Skeletal muscle tissue (tissue), 4 donors: Measurements from ENCODE around the gene MUC2. TPM values are rescaled to one million over a fixed set of nuclear protein-coding genes. Genes with fewer than 3 reads are reported as not detected.

Experiments used
- H3K27ac ChIP-seq: one replicate; pipeline ENCODE4 v1.7.0; 2013; ENCODE audit warnings: mild to moderate bottlenecking, low read depth, low read length, inconsistent platforms
- H3K27me3 ChIP-seq, 3 donors: one replicate each; pipeline ENCODE4 v1.7.0; 2013; ENCODE audit warnings: low read length in 3 of 3; ENCODE audit not compliant: control insufficient read depth in 3 of 3, insufficient read depth in 3 of 3
- H3K36me3 ChIP-seq, 3 donors: one replicate each; pipeline ENCODE4 v1.7.0; 2013; ENCODE audit warnings: low read length in 3 of 3; ENCODE audit not compliant: control insufficient read depth in 3 of 3, insufficient read depth in 3 of 3
- H3K4me1 ChIP-seq, 3 donors: one replicate each; pipeline ENCODE4 v1.7.0; 2013; ENCODE audit warnings: low read length in 3 of 3, mild to moderate bottlenecking in 3 of 3; ENCODE audit not compliant: control insufficient read depth in 3 of 3, insufficient read depth in 3 of 3
- H3K4me3 ChIP-seq, 3 donors: one replicate each; pipeline ENCODE4 v1.7.0; 2013; ENCODE audit warnings: low read length in 3 of 3
- H3K9ac ChIP-seq, 3 donors: one replicate each; pipeline ENCODE4 v1.7.0; 2013; ENCODE audit warnings: low read length in 3 of 3, mild to moderate bottlenecking in 3 of 3, moderate library complexity in 2 of 3, low read depth in 1 of 3
- H3K9me3 ChIP-seq, 3 donors: one replicate each; pipeline ENCODE4 v1.7.0; 2013; ENCODE audit warnings: low read length in 3 of 3; ENCODE audit not compliant: control insufficient read depth in 3 of 3
- total RNA-seq: library from RNA; depleted of rRNA; stranded (reverse); fragments of >200 nt; gene quantifications from one replicate; pipeline ENCODE4 v1.2.3, GENCODE V29; 2014
- donor health status: Osteomylitis.

The MUC2 gene
- total RNA-seq, 1 donor from 2014 or later = not detected

DNA sequence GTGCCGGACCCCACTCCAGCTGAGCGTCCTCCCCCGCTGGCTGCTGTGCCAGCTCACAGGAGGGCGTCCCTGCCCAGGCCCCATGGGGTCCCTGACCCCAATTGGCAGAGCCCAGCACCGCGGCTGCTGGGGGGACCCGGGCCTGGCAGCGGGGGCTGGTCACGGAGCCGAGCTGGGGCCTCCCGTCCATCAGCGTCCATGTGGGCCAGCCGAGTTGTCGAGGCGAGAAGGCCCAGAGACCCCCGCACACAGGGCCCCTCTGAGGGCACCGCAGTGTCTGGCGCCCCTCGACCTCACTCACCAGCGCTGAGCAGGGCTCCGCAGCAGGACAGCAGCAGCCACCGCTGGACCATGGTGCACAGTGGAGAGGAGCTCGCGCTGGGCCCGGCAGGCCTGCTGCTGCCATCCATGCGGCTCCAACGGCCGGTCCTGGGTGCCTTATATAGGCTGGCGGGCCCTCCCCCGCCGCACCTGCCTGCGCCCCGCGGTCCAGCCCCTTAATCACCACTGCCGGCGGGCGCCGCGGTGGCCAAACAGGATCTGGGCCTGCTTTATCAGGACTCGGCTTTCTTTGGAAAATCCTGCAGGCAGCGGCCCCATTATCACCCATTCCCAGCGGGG lies 38.3 kb upstream of the MUC2 start, which contains the start of gene MUC6:
Gene MUC6, minus strand, starts transcription at position 416 of the 621 bp plus-strand sequence. Its CDS starts 63 bp downstream, at position 353.
- peaks cover 0 to 17% (median 11%) of the 10 kb centered on the region in 3 donors for H3K4me1 ChIP-seq
- peaks cover 0 to 2% (median 0%) of the 10 kb centered on the region in 3 donors for H3K9me3 ChIP-seq
- H3K36me3 ChIP-seq = no peaks in the 10 kb centered on the region
- H3K4me3 ChIP-seq = no peak within 1 kb of the TSS
- H3K27me3 ChIP-seq = peaks cover 25 to 26% (median 26%) of the 10 kb centered on the region in 3 donors
- H3K9ac ChIP-seq = no peak within 1 kb of the TSS
- no peak within 1 kb of the TSS for H3K27ac ChIP-seq

DNA sequence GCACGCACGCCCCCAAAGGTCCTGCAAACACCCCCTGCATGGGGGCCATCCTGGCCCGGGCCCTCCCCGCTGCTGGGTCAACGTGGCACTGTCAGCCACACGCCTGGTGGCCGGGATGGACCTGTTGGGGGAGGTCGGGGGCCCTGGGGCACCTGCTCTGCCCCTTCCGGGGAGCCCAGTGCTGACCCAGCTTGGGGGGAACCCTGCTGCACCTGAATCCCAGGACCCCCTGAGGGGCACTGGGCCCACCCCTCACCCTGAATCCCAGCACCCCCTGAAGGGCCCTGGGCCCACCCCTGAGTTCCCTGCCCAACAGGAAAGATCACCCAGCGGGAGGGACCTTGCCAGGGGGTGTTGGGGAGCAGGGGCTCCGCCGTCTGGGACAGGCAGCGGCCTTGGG lies 37.7 kb upstream of the MUC2 start:
- Histone ChIP-seq H3K9ac (no peak overlapping the region), H3K9me3 (peaks cover 0 to 2% (median 0%) of the 10 kb centered on the region in 3 donors), H3K27ac (no peak overlapping the region), H3K4me1 (peaks cover 0 to 17% (median 11%) of the 10 kb centered on the region in 3 donors), H3K36me3 (no peaks in the 10 kb centered on the region), H3K27me3 (peaks cover 27 to 31% (median 28%) of the 10 kb centered on the region in 3 donors), H3K4me3 (no peak overlapping the region)

DNA sequence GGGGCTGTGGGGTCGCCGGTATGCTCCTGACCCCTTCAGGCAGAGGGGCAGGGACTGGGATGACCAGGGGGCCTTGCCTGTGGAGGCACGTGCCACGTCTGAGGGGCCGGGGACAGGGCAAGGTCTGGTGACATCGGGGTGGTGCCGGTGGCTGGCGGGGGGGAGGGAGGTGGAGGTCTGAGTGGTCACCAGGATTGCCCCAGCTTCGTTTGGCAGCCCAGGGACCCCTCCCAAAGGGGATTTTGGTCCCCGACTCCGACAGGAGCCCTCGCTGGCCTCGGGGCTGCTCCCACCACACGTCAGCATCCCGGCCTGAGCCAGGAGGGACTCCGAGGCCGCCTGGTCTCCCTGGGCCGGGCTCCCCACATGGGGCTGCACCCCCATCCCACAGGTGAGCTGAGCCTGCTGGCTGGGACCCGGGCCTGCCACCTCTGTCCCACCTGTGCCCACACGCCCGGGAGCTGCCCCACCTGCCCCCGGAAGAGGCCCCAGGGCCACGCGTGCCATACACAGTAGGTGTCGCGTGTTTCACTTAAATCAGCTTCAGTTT lies 37.1 kb upstream of the MUC2 start:
- peaks cover 0 to 17% (median 11%) of the 10 kb centered on the region in 3 donors for H3K4me1 ChIP-seq
- no peak overlapping the region for H3K4me3 ChIP-seq
- no peaks in the 10 kb centered on the region for H3K36me3 ChIP-seq
- no peak overlapping the region for H3K27ac ChIP-seq
- H3K9me3 ChIP-seq = no peaks in the 10 kb centered on the region
- no peak overlapping the region for H3K9ac ChIP-seq
- H3K27me3 ChIP-seq = peaks cover 22 to 34% (median 25%) of the 10 kb centered on the region in 3 donors

DNA sequence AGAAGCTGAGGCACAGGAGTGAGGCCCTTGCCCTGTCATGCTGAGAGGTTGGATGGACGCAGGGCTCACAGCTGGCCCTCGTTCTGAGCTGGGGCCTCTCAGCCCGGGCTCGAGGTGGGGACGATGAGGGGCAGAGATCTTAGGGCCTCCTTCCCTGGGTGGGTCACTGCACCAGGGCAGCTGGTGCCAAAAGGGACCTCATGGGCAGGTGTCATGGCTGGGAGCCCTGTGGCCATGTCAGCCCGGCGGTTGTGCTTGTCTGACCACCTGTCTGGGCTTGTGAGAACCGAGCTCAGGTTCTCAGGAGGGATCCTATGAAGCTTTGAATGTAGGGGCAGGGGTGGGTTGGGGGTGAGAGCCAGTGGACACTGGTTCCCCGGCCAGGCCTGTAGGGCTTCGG lies 36.3 kb upstream of the MUC2 start:
- H3K4me1 ChIP-seq = peaks cover 0 to 17% (median 11%) of the 10 kb centered on the region in 3 donors
- no peak overlapping the region for H3K27ac ChIP-seq
- no peaks in the 10 kb centered on the region for H3K9me3 ChIP-seq
- H3K9ac ChIP-seq = no peak overlapping the region
- H3K4me3 ChIP-seq = no peak overlapping the region
- H3K27me3 ChIP-seq = peaks cover 24 to 41% (median 25%) of the 10 kb centered on the region in 3 donors
- H3K36me3 ChIP-seq = no peaks in the 10 kb centered on the region

DNA sequence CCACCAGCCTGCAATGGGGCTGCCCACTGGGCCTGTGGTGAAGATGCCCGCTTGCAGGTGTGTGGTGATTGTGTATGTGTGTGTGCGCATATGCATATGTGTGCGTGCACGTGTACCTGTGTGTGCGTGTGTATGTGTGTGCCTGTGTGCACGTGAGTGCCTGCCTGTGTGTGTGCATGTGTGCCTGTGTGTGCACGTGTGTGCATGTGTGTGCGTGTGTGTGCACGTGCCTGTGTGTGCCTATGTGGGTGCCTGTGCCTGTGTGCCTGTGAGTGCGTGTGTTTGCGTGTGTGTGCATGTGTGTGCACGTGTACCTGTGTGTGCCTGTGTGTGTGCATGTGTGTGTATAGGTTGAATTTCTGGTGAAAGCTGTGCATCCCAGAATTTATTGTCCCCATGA lies 35.8 kb upstream of the MUC2 start:
- no peak overlapping the region for H3K4me3 ChIP-seq
- H3K9me3 ChIP-seq = no peaks in the 10 kb centered on the region
- no peak overlapping the region for H3K27ac ChIP-seq
- H3K36me3 ChIP-seq = no peaks in the 10 kb centered on the region
- H3K9ac ChIP-seq = no peak overlapping the region
- H3K4me1 ChIP-seq = peaks cover 0 to 13% (median 8%) of the 10 kb centered on the region in 3 donors
- H3K27me3 ChIP-seq = peaks cover 24 to 46% (median 29%) of the 10 kb centered on the region in 3 donors

DNA sequence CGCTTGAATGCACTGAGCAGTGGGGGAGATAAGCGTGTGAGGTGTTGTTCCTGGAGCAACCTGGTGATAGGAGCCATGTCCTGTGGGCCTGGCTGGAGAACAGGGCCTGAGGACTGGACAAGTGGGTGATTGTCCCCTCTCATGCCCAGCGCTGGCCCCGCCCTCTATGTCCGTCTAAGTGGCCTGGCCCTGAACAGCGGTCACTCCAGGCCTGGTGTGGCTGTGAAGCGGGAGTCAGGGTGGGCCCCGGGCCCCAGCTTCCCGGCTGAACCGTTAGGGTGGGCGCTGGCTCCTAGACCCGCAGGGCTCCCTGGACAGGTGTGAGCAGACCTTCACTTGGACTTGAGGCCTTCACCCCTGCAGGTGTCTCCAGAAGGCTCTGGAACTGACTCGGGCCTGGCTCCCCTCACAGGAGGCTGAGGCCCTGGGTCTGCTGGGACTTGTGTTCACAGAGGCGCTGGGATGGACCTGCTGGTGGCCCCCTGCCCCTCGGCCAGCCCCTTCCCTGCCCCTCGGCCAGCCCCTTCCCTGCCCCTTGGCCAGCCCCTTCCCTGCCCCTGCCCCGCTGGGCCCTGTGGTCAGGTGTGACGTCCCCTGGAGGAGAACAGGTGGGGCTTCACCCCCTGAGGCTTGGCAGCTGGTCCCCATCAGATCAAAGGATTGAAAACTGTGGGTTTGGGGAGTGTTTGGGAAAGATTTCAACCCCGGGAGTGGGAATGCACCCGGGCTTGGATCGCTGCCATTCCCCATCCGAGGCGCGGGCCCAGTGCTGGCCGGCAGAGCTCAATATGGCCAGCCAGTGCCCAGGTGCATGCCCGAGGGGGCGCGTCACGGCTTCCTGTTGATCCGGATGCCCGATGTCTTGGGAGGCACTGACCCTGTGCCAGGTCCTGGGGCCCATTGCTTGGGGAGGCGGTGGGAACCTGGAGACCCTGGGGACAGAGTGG lies 34.9 kb upstream of the MUC2 start:
- H3K27ac ChIP-seq = no peak overlapping the region
- peaks cover 24 to 43% (median 29%) of the 10 kb centered on the region in 3 donors for H3K27me3 ChIP-seq
- H3K4me3 ChIP-seq = no peak overlapping the region
- H3K9me3 ChIP-seq = no peaks in the 10 kb centered on the region
- no peak overlapping the region for H3K9ac ChIP-seq
- H3K4me1 ChIP-seq = peaks cover 0 to 6% (median 3%) of the 10 kb centered on the region in 3 donors
- H3K36me3 ChIP-seq = no peaks in the 10 kb centered on the region

DNA sequence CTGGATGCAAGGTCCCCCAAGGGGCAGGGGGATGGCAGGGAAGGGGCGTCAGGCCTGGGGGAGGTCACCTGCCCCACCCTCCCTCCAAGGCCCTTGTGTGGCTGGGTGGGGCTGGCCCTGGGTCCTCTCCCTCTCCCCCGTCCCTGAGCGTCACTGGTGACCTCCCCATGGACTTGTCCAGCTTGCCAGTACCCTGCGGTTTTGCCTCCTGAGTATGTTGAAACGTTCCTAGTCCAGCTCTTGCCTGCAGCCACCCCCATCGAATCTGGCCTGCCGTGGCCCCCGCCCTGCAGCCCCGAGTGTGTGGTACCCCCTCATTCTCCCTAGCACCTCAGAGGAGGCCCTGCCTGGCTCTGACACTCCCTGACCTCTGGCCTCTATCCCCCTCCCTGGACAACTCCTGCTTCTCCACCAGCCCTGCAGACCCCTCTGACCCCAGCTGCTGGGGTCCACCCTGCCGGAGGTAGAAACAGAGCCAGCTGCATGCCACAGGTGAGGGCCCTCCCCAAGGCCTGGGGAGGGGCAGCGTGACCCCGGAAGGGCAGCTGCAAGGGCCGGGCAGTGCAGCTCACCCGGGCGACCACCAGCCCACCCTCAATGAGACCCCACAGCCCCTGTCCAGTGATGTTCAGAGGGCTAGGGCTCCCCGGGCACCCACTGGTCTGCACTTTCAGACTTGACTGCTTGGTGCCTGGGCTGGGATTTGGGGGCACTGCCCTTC lies 34.1 kb upstream of the MUC2 start:
- no peaks in the 10 kb centered on the region for H3K36me3 ChIP-seq
- peaks cover 17 to 36% (median 22%) of the 10 kb centered on the region in 3 donors for H3K27me3 ChIP-seq

DNA sequence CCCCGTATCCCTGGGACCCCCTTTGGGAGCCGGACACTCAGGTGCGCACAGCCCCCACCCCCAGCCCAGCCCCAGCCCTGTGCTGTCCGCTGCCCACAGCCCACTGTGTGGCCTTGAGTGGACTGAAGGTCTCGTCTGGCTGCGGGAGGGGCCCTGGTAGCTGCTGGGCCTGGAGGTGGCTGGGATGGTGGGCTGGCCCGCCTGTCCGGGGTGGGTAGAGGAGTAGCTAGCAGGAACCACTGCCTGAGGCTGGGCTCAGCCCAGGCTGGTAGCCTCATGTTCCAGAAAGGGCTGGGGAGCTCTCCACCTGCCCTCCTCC lies 33.6 kb upstream of the MUC2 start:
- Histone ChIP-seq H3K27me3 (peaks cover 12 to 35% (median 19%) of the 10 kb centered on the region in 3 donors), H3K27ac (no peak overlapping the region), H3K4me1 (no peaks in the 10 kb centered on the region), H3K9ac (no peak overlapping the region), H3K9me3 (no peaks in the 10 kb centered on the region), H3K4me3 (no peak overlapping the region), H3K36me3 (no peaks in the 10 kb centered on the region)

More for the DNA sequence above, 34.1 kb upstream of the MUC2 start:
- Histone ChIP-seq H3K4me1 (no peaks in the 10 kb centered on the region), H3K9ac (no peak overlapping the region), H3K27ac (no peak overlapping the region), H3K4me3 (no peak overlapping the region), H3K9me3 (no peaks in the 10 kb centered on the region)

DNA sequence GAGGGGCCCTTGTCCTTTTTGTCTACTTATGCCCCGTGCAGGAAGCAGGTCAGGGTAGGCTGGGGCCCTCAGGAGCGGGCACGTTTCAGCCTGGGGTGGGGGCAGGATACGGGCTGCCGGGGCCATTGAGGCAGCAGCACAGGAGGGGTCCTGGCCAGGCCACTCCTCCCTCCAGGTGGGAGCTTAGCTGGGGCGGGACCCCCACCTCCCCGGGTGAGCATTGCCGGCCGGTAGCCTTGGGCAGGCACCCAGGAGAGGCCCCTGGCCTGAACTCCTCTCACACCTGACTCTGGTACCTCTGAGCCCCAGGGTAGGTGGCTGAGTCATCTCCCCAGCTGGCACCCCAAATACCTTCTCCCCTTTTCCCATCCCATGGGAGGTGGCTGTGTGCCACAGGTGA lies 33.2 kb upstream of the MUC2 start:
- H3K27me3 ChIP-seq = peaks cover 8 to 31% (median 19%) of the 10 kb centered on the region in 3 donors
- H3K4me1 ChIP-seq = no peaks in the 10 kb centered on the region
- H3K4me3 ChIP-seq = no peak overlapping the region
- no peaks in the 10 kb centered on the region for H3K36me3 ChIP-seq
- H3K9ac ChIP-seq = no peak overlapping the region
- H3K27ac ChIP-seq = no peak overlapping the region
- H3K9me3 ChIP-seq = no peaks in the 10 kb centered on the region
